Common myeloid progenitor, CD34-positive (primary cell): ENCODE measurements around the gene CLASRP.

Source experiments
- CTCF ChIA-PET: fragments of 350-600 bp; sonication (Branson Sonifier 250); formaldehyde crosslinking; loops from one replicate; lab custom pipeline; 2021; ENCODE audit warnings: antibody characterized with exemption; lab: Charles Lee
- POLR2A ChIA-PET: fragments of 350-600 bp; sonication (Branson Sonifier 250); formaldehyde crosslinking; loops from one replicate; lab custom pipeline; 2021; ENCODE audit warnings: antibody characterized with exemption; lab: Charles Lee
- DNase-seq, 3 donors: peaks; one replicate each; pipeline versions ENCODE4 v3.0.0 to v3.0.0-alpha.2; 2013
- H3K27ac ChIP-seq, 2 experiments: 1 replicate in 1 of 2; 2 replicates in 1 of 2; pipeline ENCODE4 v1.7.0; 2013; ENCODE audit warnings: inconsistent platforms in 2 of 2, low read length in 2 of 2, mild to moderate bottlenecking in 2 of 2, low read depth in 1 of 2, moderate library complexity in 1 of 2; ENCODE audit not compliant: severe bottlenecking in 2 of 2, insufficient read depth in 1 of 2, poor library complexity in 1 of 2
- H3K27me3 ChIP-seq, 5 experiments: replicated peaks in 2 of 5; 1 replicate in 3 of 5; 2 replicates in 2 of 5; pipeline versions ENCODE4 v1.6.1 to v1.7.0; 2013; ENCODE audit warnings: low read length in 4 of 5, mild to moderate bottlenecking in 2 of 5, moderate library complexity in 2 of 5, inconsistent platforms in 1 of 5; ENCODE audit not compliant: insufficient read depth in 5 of 5, control insufficient read depth in 4 of 5
- H3K36me3 ChIP-seq, 4 experiments: 1 replicate in 2 of 4; 2 replicates in 2 of 4; pipeline versions ENCODE4 v1.6.1 to v1.7.0; 2013; ENCODE audit warnings: low read length in 3 of 4, control low read depth in 1 of 4, mild to moderate bottlenecking in 1 of 4; ENCODE audit not compliant: control insufficient read depth in 4 of 4, insufficient read depth in 4 of 4
- H3K4me1 ChIP-seq, 4 experiments: 1 replicate in 3 of 4; 2 replicates in 1 of 4; pipeline versions ENCODE4 v1.6.1 to v1.7.1; 2013; ENCODE audit warnings: low read length in 3 of 4, mild to moderate bottlenecking in 3 of 4, control low read depth in 1 of 4, inconsistent platforms in 1 of 4, moderate library complexity in 1 of 4; ENCODE audit not compliant: control insufficient read depth in 4 of 4, insufficient read depth in 4 of 4; ENCODE audit errors: control extremely low read depth in 1 of 4
- H3K4me3 ChIP-seq, 7 experiments: 1 replicate in 4 of 7; 2 replicates in 3 of 7; pipeline versions ENCODE4 v1.5.1 to v1.7.0; 2013; ENCODE audit warnings: mild to moderate bottlenecking in 7 of 7, low read length in 6 of 7, moderate library complexity in 6 of 7, inconsistent platforms in 2 of 7, low read depth in 2 of 7, control low read depth in 1 of 7; ENCODE audit not compliant: insufficient read depth in 4 of 7, control insufficient read depth in 1 of 7; ENCODE audit errors: extremely low read depth in 1 of 7
- H3K9me3 ChIP-seq, 5 experiments: 1 replicate in 4 of 5; 2 replicates in 1 of 5; pipeline versions ENCODE4 v1.6.1 to v1.7.1; 2013; ENCODE audit warnings: low read length in 4 of 5, mild to moderate bottlenecking in 2 of 5, inconsistent platforms in 1 of 5, low read depth in 1 of 5, moderate library complexity in 1 of 5; ENCODE audit not compliant: control insufficient read depth in 4 of 5, insufficient read depth in 2 of 5; ENCODE audit errors: control extremely low read depth in 1 of 5
- WGBS: methylation state at CpG from one replicate; pipeline ENCODE4 v1.1.5; 2013; ENCODE audit not compliant: insufficient coverage; 5-methylcytosine and 5-hydroxymethylcytosine counted together

CLASRP gene

DNA sequence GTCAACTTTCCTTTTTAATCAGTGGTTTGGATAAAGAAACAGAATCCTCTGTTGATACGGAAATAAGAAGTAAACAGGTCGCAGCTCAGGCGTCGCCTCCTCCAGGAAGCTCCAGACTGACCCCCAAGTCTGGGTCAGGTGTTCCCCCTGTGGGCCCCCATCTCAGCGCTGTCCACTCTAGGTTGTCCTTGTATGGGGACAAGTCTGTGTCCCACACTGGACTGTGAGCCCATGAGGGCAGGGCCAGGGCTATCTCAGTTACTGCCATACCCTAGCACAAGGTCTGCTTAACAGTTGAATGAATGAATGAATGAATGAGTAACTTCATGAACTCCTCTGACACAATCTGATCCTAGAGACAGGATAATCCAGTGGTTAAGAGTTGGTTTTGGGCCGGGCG is 7.5 kb downstream of the CLASRP start:
- Histone ChIP-seq H3K9me3 (no peaks in the 10 kb centered on the region), H3K27ac (no peak overlapping the region), H3K36me3 (peaks cover 9 to 58% (median 45%) of the 10 kb centered on the region in 4 experiments), H3K4me1 (peaks cover 2 to 28% (median 19%) of the 10 kb centered on the region in 4 experiments), H3K4me3 (no peak overlapping the region), H3K27me3 (no peaks in the 10 kb centered on the region)
- CTCF ChIA-PET = interaction anchor here (1.0 to 2.5 kb wide), 4 partner anchors 17 to 79 kb away, joined by 3 to 9 read pairs (median 3); no protein-coding TSS in a partner anchor
- DNase-seq = no peak
- 100% methylated on average over 6 of the region's 7 CpGs for WGBS
- POLR2A ChIA-PET = interaction anchor here (0.6 to 0.8 kb wide), 2 partner anchors 46 to 228 kb away, joined by 3 to 4 read pairs; no protein-coding TSS in a partner anchor

DNA sequence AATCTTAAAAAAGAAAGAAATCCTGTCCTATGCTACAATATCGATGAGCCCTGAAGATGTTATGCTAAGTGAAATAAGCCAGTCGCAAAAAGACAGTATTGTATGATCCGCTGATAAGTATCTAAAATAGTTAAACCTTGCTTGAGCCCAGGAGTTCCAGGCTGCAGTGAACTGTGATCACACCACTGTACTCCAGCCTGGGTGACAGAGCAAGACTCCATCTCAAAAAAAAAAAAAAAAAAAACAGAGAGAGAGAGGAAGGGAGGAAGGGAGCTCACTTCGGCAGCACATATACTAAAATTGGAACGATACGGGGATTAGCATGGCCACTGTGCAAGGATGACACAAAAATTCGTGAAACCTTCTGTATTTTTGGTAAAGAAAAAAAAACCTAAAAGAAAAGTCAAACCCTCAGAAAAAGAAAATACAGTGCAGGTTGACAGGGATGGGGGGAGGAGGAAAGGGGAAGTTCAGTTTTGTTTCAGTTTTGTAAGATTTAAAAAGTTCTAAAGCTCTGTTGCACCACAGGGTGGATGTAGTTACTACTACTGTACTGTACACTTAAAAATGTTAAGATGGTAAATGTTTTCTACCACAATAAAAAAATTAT is 8.4 kb downstream of the CLASRP start:
- CTCF ChIA-PET = interaction anchor here (0.7 to 2.5 kb wide), 4 partner anchors 10 to 176 kb away, joined by 3 to 10 read pairs (median 6); no protein-coding TSS in a partner anchor
- H3K27me3 ChIP-seq = no peaks in the 10 kb centered on the region
- POLR2A ChIA-PET = interaction anchor here (0.7 to 0.9 kb wide), 2 partner anchors 23 to 28 kb away, joined by 3 to 6 read pairs; no protein-coding TSS in a partner anchor

DNA sequence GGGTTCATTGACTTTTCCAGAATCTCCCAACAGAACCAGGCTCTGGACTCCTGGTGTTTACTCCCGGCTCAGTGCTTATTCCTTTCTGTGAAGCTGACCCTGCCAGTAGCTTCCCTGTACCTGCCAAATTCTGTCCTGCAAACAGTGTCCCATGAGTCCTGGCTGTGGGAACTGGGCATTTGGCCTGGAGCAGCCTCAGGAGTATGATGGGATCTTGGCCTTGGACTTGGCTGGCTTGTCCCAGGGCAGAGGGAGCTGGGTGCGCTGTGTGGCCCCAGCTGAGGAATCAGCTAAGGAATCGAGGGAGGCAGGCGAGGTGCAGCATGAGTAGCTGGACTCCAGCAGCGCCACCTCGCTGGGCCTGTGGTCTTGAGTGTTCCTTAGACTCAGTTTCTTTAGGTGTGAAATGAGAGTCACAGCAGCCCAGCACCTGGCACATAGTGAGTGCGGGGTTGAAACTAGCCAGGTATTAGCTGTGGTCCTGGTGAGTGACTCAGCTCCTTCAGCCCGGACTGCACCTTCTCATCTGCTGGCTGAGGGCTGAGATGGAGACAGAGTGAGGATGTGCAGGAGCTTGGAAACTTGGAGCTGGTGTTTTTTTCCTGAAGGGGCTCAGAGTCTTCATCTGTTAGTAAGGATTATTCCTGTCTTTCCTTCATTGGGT is 10.4 kb downstream of the CLASRP start:
- peaks cover 2 to 25% (median 19%) of the 10 kb centered on the region in 4 experiments for H3K4me1 ChIP-seq
- ChIA-PET POLR2A (no interaction called here), CTCF (interaction anchor here (1.1 to 2.4 kb wide), 3 partner anchors 10 to 77 kb away, joined by 4 to 14 read pairs (median 7); partner anchors contain the start of gene CLASRP)
- peaks cover 7 to 62% (median 41%) of the 10 kb centered on the region in 4 experiments for H3K36me3 ChIP-seq
- H3K27ac ChIP-seq = no peak overlapping the region
- no peak for DNase-seq
- no peaks in the 10 kb centered on the region for H3K27me3 ChIP-seq
- WGBS = 99% methylated on average over 7 of the region's 8 CpGs
- no peak overlapping the region for H3K4me3 ChIP-seq
- no peaks in the 10 kb centered on the region for H3K9me3 ChIP-seq

More for the DNA sequence above, 8.4 kb downstream of the CLASRP start:
- peaks cover 9 to 55% (median 42%) of the 10 kb centered on the region in 4 experiments for H3K36me3 ChIP-seq
- peak; percentile 74 to 92 (median 91) for DNase-seq
- H3K9me3 ChIP-seq = no peaks in the 10 kb centered on the region
- H3K4me1 ChIP-seq = peaks cover 2 to 25% (median 19%) of the 10 kb centered on the region in 4 experiments
- H3K4me3 ChIP-seq = peak overlapping the region in 5 of 7 experiments; percentile 8 to 61 (median 24)
- 29% methylated on average over 4 of the region's 7 CpGs for WGBS
- H3K27ac ChIP-seq = peak overlapping the region in 1 of 2 experiments; percentile 34

DNA sequence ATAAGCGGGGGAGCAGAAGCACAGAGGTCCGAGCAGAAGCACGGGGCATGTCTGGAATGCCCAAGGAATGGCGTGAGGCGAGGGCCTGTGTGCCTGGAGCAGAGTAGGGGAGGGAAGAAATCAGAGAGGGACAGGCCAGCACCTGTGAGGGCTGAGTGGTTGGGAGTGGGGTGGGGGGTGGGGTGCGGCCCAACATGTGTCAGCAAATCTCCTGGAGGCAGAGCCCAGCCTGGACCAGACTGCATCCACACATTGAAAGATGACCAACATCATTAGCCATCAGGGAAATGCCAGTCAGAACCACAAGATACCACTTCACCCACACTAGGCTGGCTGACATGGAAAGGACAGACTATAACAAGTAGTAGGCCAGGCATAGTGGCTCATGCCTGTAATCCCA is 11.2 kb downstream of the CLASRP start:
- H3K9me3 ChIP-seq = no peaks in the 10 kb centered on the region
- H3K4me3 ChIP-seq = no peak overlapping the region
- DNase-seq = no peak
- peaks cover 2 to 25% (median 19%) of the 10 kb centered on the region in 4 experiments for H3K4me1 ChIP-seq
- H3K36me3 ChIP-seq = peaks cover 8 to 61% (median 41%) of the 10 kb centered on the region in 4 experiments
- H3K27me3 ChIP-seq = no peaks in the 10 kb centered on the region
- ChIA-PET POLR2A (no interaction called here), CTCF (interaction anchor here (1.1 to 2.4 kb wide), 5 partner anchors 8 to 76 kb away, joined by 3 to 14 read pairs (median 6); partner anchors contain the start of gene CLASRP)
- 91% methylated on average over 5 of the region's 6 CpGs for WGBS
- H3K27ac ChIP-seq = no peak overlapping the region

DNA sequence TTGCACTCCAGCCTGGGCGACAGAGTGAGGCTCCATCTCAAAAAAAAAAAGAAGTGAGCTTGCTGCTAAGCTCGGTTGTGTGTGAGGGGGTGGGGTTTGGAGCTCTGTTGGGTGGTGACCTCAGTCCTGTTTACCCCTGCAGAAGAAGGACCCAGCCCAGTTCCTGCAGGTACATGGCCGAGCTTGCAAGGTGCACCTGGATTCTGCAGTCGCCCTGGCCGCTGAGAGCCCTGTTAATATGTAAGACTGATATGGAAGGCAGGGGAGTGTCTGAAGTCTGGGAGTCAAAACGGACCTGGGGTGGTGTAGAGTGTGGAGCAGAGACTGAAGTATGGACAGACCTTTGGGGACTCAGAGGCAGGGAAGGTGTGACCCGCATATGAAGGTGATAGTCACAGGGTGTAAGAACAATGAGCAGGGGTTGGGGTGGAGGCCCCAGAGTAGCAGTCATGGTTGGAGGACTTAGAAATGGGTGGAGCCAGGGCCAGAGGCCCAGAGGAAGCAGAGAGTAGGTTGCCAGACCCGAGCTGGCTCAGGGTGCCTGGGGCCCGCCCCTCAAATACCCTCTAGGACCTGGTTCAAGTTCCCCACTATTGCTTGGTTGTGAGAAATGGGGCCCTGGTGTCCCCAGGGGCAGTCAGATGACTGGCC is 13.2 kb downstream of the CLASRP start:
- DNase-seq = no peak
- 91% methylated on average over 7 of the region's 9 CpGs for WGBS
- ChIA-PET CTCF (interaction anchor here (1.1 to 1.8 kb wide), 2 partner anchors 10 to 13 kb away, joined by 3 to 6 read pairs; no protein-coding TSS in a partner anchor), POLR2A (no interaction called here)
- H3K36me3 ChIP-seq = peaks cover 5 to 62% (median 45%) of the 10 kb centered on the region in 4 experiments
- H3K9me3 ChIP-seq = no peaks in the 10 kb centered on the region
- peaks cover 0 to 12% (median 6%) of the 10 kb centered on the region in 4 experiments for H3K4me1 ChIP-seq
- H3K27ac ChIP-seq = no peak overlapping the region
- no peaks in the 10 kb centered on the region for H3K27me3 ChIP-seq
- H3K4me3 ChIP-seq = no peak overlapping the region

DNA sequence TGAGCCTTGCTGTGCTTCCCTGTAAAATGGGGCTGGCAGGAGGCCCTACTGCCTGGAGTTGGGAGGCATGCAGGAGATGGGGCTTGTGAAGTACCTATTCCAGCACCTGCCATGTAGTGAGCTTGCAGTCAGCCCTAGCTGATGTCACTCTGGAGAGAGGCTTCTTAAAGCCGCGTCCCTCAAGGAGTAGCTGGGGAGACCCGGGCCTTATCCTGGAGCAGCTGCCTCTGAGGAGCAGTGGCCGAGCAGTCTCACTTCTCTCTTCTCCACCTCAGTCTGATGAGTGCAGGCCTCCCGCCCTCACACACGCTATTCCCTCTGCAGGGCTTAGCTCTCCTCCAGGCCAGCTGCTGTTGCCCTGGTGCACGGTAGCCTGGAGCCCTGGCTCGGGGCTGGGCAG is 18.0 kb downstream of the CLASRP start:
- CTCF ChIA-PET = interaction anchor here (0.8 to 6.6 kb wide), 5 partner anchors 15 to 68 kb away, joined by 3 to 59 read pairs (median 3); partner anchors contain the start of gene CLASRP

More for the DNA sequence above, 18.0 kb downstream of the CLASRP start:
- WGBS = 98% methylated on average over 8 of the region's 8 CpGs
- POLR2A ChIA-PET = no interaction called here
- no peaks in the 10 kb centered on the region for H3K4me1 ChIP-seq
- H3K9me3 ChIP-seq = no peaks in the 10 kb centered on the region
- H3K4me3 ChIP-seq = no peak overlapping the region
- peaks cover 21 to 93% (median 82%) of the 10 kb centered on the region in 4 experiments for H3K36me3 ChIP-seq
- no peak overlapping the region for H3K27ac ChIP-seq
- no peak for DNase-seq
- H3K27me3 ChIP-seq = no peaks in the 10 kb centered on the region
